DMS 273 treated with DMSO at 0.1 percent for 48 hours (cell line): ENCODE results near the gene TOMM40L.
"Not testable (repeated sequence)": the region's sequence is repeated elsewhere in the genome, so short reads cannot be mapped to it uniquely, and the experiment has no call there.

Experiments
- DNase-seq: peaks from one replicate; lab custom pipeline; 2025; lab: John Stamatoyannopoulos, UW

Gene TOMM40L

DNA sequence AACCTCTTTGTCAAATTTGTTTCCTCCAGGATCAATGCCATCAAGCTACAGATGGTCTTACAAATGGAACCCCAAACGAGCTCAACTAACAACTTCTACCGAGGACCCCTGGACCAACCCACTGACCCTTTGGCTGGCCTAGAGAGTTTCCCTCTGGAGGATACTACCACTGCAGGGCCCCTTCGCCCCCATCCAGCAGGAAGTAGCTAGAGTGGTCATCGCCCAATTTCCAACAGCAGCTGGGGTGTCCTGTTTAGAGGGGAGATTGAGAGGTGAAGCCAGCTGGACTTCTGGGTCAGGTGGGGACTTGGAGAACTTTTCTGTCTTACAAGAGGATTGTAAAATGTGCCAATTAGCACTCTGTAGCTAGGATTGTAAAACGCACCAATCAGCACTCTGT, 31.2 kb downstream of the TOMM40L start:
- not testable (repeated sequence) for DNase-seq

DNA sequence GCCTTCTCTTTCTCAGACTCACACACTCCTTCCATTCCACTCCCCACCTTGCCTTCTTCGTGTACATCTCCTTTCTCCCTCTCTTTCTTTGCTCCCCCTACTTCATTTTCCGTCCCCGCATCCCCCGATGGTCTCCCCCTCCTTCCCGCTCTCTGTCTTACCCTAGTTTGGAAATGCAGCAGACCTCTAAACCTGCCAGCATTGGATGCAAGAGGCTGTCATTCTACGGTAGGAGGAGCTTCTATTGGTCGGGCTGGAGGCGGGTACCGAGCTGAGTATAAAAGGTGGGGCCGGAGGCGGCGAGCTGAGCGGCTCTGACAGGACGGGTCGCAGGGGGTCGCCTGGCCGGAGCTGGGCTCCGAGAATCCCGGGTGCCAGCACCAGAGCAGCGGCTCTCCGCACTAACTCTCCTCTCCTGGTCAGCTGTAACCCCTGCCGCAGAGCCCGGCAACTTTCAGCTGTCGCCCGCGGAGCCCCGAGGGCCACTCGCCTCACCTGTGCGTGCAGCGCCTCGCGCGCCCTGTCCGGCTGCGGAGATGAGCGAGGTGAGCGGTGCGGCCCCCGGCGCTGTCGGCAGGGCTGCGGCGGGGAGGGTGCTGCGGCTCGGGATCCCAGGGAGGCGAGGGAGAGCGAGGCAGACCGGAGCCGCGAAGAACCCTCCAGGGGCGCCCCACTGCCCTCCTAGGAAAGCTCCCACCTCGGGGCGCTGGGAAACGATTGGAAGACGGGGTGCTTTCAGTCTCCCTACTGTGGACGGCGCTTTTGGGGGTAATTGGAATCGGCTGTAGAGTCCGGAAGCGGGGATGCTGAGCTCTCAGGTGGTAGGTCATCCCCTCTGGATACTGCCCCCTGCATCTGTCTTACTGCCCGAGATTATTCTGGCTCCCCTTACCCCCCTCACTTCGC, 32.8 kb downstream of the TOMM40L start, which contains the start of gene PCP4L1:
Gene PCP4L1 (plus strand): TSS at position 307 of the 906 bp plus-strand sequence. CDS start 230 bp downstream, at position 537.
- DNase-seq: no peak

GRCh38 chr1:161259345-161259702, 33.5 kb downstream of the TOMM40L start:
- DNase-seq: no peak

DNA sequence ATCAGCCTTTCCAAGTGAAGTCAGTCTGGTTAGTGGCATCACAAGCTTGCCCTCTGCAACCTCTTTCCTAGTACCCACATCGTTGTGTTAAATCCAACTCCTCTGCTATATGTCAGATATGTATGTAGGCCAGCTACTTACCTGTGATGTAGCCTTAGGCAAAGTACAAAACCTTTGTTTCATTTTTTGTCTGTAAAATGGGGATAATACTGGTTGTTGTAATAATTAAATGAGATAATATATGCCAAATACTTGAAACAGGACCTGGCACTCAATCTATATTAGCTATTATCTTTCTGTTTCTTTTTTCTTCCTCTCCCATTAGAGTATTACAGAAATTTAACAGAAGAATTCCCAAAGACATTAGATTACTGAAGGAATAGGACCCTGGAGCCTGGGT, 33.9 kb downstream of the TOMM40L start:
- DNase-seq: no peak

DNA sequence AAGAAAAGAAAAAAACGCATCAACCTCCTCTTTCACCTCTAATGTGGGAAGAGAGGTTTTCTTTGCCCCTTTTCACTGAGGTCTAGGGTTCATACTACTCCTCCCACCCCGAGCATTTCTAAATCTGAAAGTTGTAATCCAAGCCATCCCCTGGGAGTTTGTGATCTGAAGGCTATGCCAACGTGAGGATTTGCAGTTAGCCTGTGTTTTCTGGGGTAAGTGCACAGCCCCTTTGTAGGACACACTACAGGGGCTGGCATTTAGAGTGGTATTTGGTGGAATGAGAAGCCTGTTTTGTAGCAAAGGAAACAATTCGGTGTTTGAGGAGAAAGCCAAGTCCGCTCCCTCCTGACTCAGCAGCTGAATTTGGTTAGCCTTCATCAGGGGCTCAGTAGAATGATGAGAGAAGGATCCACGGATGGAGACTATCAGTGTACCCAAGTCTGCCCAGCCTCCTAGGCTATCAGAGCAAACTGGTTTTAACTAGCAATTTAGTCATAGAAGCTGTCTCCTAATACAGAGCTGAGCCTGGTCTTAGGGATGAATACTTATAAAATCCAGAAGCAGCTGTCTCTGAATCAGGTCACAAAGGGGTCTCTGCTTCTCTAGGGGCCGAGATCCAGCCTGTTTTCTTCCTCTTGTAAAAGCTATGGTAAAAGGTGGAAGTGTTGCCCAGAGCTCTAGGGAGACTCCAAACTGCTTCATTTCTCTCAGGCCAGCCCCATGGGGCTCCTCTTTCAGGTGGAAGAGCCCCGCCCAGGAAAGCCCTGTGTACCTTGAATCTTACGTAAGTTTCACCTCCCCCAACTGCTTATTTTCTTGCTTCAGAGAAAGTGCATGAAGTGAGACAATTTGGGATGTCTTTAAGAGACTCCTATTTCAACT, 34.8 kb downstream of the TOMM40L start:
- no peak for DNase-seq

GRCh38 chr1:161261261-161262235, 35.7 kb downstream of the TOMM40L start:
- DNase-seq: no peak

DNA sequence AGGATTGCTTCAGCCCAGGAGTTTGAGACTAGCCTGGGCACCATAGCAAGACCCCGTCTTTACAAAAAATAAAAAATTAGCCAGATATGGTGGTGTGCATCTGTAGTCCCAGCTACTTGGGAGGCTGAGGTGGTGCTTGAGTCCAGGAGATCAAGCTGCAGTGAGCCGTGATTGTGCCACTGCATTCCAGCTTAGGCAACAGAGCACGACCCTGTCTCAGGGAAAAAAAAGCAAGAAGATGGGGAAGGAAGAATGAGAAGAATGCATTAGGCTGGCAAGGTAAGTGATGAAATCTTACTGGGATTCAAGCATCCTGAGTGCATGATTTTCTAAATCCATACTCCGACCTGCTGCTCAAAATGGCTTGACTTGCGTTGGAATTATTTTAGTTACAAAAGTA, 39.4 kb downstream of the TOMM40L start:
- no peak for DNase-seq

GRCh38 chr1:161266202-161266601, 40.3 kb downstream of the TOMM40L start:
- DNase-seq: no peak

DNA sequence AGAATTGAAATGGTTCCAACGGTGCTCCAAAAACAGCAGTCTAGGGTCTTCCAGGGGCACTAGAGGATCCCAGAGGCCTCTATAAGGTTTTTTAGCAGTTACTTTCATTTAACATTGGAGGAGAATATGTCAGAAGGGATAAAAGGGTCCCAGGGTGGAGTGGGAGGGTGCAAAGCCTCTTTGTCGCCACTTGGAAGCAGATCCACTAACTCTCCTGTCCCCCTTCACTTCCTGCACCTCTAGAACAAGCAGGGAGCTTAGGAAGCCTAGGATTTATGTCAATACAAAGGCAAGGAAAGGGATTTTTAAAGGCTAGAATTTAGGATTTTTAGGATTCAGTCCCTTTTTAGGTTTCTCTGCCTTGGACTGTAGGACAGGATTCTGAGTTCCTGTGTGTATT, 41.0 kb downstream of the TOMM40L start:
- no peak for DNase-seq

- DNase-seq: no peak
These were observed 41.5 kb downstream of the TOMM40L start for GRCh38 chr1:161267321-161267720.

- DNase-seq: no peak
These were observed 47.5 kb downstream of the TOMM40L start for GRCh38 chr1:161273402-161273801.

DNA sequence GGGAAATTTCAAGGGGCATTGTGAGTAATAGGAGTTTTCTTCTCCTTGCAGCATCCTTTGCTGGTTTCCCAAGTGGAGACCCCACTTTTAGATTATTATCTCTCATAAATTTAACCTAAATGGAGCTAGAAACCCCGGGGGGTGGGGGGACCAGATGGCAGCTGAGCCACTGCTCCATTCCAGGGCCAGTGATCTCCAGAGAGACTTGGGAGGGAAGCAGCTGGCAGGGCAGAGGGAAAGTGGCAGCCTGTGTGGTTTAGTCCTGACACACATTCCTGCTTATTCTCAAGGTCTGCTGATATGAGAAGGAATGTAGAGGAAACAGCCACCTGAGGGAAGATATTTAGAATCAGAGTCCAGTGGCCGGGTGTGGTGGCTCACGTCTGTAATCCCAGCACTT, 49.0 kb downstream of the TOMM40L start:
- DNase-seq: peak; percentile 78
